ENCODE measurements around the gene IGSF1. TPM values are rescaled to one million over a fixed set of nuclear protein-coding genes. Genes with fewer than 3 reads are reported as not detected.

Gene IGSF1, protein sequence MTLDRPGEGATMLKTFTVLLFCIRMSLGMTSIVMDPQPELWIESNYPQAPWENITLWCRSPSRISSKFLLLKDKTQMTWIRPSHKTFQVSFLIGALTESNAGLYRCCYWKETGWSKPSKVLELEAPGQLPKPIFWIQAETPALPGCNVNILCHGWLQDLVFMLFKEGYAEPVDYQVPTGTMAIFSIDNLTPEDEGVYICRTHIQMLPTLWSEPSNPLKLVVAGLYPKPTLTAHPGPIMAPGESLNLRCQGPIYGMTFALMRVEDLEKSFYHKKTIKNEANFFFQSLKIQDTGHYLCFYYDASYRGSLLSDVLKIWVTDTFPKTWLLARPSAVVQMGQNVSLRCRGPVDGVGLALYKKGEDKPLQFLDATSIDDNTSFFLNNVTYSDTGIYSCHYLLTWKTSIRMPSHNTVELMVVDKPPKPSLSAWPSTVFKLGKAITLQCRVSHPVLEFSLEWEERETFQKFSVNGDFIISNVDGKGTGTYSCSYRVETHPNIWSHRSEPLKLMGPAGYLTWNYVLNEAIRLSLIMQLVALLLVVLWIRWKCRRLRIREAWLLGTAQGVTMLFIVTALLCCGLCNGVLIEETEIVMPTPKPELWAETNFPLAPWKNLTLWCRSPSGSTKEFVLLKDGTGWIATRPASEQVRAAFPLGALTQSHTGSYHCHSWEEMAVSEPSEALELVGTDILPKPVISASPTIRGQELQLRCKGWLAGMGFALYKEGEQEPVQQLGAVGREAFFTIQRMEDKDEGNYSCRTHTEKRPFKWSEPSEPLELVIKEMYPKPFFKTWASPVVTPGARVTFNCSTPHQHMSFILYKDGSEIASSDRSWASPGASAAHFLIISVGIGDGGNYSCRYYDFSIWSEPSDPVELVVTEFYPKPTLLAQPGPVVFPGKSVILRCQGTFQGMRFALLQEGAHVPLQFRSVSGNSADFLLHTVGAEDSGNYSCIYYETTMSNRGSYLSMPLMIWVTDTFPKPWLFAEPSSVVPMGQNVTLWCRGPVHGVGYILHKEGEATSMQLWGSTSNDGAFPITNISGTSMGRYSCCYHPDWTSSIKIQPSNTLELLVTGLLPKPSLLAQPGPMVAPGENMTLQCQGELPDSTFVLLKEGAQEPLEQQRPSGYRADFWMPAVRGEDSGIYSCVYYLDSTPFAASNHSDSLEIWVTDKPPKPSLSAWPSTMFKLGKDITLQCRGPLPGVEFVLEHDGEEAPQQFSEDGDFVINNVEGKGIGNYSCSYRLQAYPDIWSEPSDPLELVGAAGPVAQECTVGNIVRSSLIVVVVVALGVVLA (N-terminal part only)
- not detected for total RNA-seq
- 0 reads per million in 2 donors for total RNA-seq

DNA sequence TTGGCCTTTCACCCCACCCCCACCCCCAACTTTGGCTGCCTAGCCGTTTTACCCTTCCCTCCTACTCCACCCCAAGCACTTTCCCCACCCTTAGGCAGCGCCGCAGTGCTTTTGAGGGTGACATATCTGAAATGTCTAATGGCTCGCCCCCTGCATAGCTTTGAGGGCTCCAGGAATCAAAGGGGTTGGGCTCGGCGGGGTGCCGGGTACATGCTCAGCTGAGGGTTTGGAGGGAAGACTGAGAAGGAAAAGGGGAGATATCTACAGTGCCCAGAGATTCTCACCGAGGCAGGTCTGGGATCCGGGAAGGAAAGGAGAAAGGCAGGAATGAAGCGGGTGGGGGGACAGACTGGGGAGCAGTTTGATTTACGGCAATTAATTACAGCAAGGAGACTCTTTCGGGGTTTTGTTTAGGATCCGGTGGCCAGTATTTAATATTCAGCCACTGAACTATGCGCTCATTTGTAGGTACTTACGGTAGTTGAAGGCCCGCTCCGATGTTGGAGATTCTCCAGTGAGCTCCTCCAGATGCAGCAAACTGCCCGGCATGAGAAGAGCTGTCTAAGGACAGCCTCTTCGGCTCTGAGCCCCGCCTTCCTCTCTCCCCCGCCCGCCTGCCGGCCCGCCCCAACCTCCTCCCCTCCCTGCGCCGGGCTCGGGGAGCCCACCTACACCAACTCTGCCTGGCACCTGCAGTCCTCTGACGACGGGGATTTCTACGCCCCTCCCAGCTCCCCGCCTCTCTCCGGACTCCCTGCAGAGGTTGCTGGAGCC is at the start of gene IGSF1:
Gene IGSF1, minus strand, starts transcription at position 569 of the 774 bp plus-strand sequence. CDS start 2,632 bp downstream, outside the sequence.
- Mint-ChIP-seq H3K27me3 (peaks cover 6% of the 10 kb centered on the region), H3K4me3 (no peak within 1 kb of the TSS), H3K36me3 (ENCODE audit: low read depth) (no peaks in the 10 kb centered on the region), H3K27ac (no peak within 1 kb of the TSS), H3K4me1 (no peaks in the 10 kb centered on the region)
- no peaks in the 10 kb centered on the region for H3K9me3 ChIP-seq (ENCODE audit: control insufficient read depth, low read length, poor library complexity, severe bottlenecking)
- ATAC-seq (no peak), DNase-seq (no peak)

DNA sequence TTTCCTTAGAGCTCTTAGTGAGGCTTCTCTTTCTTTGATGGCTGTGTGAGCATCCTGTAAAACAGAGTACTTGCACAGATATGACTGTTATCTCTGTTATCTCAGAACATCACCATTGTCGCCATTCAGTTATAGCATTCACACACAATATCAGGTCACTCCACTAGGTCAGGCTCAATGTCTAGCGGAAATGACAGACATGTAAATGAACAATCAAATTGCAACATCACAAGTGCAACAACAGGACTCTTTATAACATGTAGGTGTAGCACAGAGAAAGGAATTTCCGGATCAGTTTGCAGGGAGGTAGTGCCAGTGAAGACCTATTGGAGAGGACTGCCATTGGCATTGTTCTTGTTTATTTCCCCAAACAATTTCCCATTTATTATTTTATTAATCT is 43.2 kb upstream of the IGSF1 start:
- H3K9me3 ChIP-seq (ENCODE audit: control insufficient read depth, low read length, poor library complexity, severe bottlenecking) = no peaks in the 10 kb centered on the region
- no peaks in the 10 kb centered on the region for H3K36me3 Mint-ChIP-seq (ENCODE audit: low read depth)
- H3K4me3 Mint-ChIP-seq = no peak overlapping the region
- no peak for DNase-seq
- H3K27me3 Mint-ChIP-seq = no peaks in the 10 kb centered on the region
- ATAC-seq = no peak
- no peaks in the 10 kb centered on the region for H3K4me1 Mint-ChIP-seq
- no peak overlapping the region for H3K27ac Mint-ChIP-seq

DNA sequence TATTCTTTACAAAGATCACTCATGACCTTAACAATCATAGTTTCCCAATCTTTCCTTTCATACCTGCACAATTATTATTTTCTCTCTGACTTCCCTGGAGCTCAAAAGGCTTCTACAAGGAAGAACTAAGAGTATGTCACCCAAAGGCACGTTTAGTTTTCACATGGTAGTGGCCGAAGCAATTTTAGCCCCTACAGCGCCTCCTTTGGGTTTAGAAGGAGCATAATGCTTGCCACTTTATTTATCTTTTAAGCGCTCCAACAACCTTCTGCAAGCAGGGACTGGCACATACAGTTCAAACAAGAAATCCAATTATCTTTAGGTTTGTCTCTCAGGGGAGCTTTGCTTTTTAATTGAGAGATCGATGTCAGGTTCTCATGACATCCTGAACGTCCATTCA is 42.0 kb upstream of the IGSF1 start:
- no peaks in the 10 kb centered on the region for H3K9me3 ChIP-seq (ENCODE audit: control insufficient read depth, low read length, poor library complexity, severe bottlenecking)
- Mint-ChIP-seq H3K27me3 (no peaks in the 10 kb centered on the region), H3K4me1 (no peaks in the 10 kb centered on the region)

DNA sequence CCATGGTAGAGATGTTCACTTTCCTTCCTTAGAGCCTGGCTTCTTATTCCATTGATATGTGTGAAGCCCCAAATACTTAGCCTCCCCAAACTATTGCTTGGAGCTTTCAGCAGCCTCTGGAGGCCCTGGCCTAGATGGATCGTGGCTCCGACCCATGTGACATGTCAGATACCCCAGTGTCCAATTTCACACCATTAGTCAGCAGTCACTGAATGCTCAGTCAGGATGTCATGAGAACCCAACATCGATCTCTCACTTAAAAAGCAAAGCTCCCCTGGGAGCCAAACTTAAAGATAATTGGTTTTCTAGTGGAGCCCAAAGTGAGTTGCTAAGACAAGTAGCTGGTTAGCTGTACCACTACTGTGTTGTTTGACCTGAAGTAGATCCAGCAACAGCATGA is 41.6 kb upstream of the IGSF1 start:
- ATAC-seq (no peak), DNase-seq (no peak)
- no peak overlapping the region for H3K27ac Mint-ChIP-seq
- H3K9me3 ChIP-seq (ENCODE audit: control insufficient read depth, low read length, poor library complexity, severe bottlenecking) = no peaks in the 10 kb centered on the region
- no peaks in the 10 kb centered on the region for H3K27me3 Mint-ChIP-seq
- H3K4me3 Mint-ChIP-seq = no peak overlapping the region
- no peaks in the 10 kb centered on the region for H3K36me3 Mint-ChIP-seq (ENCODE audit: low read depth)
- H3K4me1 Mint-ChIP-seq = no peaks in the 10 kb centered on the region

More for the DNA sequence above, 42.0 kb upstream of the IGSF1 start:
- DNase-seq (no peak), ATAC-seq (no peak)
- H3K4me3 Mint-ChIP-seq = no peak overlapping the region
- no peak overlapping the region for H3K27ac Mint-ChIP-seq
- H3K36me3 Mint-ChIP-seq (ENCODE audit: low read depth) = no peaks in the 10 kb centered on the region

DNA sequence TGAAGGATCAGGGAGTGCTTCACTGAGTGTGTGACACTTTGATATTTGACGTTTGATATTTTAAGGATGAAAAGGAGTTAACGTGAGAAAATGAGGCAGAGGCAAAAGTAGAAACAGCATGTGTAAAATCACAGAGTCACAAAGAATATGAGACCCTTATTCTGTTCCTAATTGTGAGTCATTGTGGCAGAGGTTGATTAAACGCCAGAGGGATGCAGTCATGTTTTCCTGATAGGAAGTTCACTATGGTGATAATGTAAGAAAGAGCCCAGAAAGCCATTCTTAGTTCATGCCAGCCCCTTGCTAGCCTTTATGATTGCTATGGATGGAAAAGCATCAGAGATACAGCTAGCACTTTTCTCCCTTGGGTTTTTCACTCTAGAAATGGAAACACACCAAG is 33.5 kb upstream of the IGSF1 start:
- no peaks in the 10 kb centered on the region for H3K9me3 ChIP-seq (ENCODE audit: control insufficient read depth, low read length, poor library complexity, severe bottlenecking)
- no peak for ATAC-seq
- H3K4me3 Mint-ChIP-seq = no peak overlapping the region
- H3K27ac Mint-ChIP-seq = no peak overlapping the region
- H3K27me3 Mint-ChIP-seq = no peaks in the 10 kb centered on the region
- no peaks in the 10 kb centered on the region for H3K36me3 Mint-ChIP-seq (ENCODE audit: low read depth)
- no peak for DNase-seq
- no peaks in the 10 kb centered on the region for H3K4me1 Mint-ChIP-seq

DNA sequence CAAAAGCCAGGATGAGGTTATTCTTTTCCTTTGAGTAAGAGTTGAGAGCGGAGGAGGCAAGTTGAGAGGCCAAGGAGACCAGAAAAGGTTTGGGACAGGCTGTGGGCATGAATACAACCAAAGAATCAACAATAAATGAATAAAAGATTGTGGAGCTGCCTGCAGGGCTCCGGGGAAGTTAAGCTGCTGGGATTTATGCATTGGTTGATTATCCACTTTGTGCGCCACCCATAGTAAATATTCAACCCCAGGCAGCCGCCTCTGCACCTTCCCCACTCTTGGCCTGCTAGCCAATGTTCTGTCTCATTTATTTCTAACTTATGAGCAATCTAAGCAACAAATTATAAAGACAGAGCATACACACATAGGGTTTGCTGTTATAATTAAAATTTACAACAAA is 28.2 kb upstream of the IGSF1 start:
- no peaks in the 10 kb centered on the region for H3K9me3 ChIP-seq (ENCODE audit: control insufficient read depth, low read length, poor library complexity, severe bottlenecking)
- no peaks in the 10 kb centered on the region for H3K36me3 Mint-ChIP-seq (ENCODE audit: low read depth)
- H3K4me3 Mint-ChIP-seq = no peak overlapping the region
- no peak overlapping the region for H3K27ac Mint-ChIP-seq
- ATAC-seq (no peak), DNase-seq (no peak)
- H3K27me3 Mint-ChIP-seq = no peaks in the 10 kb centered on the region
- no peaks in the 10 kb centered on the region for H3K4me1 Mint-ChIP-seq

DNA sequence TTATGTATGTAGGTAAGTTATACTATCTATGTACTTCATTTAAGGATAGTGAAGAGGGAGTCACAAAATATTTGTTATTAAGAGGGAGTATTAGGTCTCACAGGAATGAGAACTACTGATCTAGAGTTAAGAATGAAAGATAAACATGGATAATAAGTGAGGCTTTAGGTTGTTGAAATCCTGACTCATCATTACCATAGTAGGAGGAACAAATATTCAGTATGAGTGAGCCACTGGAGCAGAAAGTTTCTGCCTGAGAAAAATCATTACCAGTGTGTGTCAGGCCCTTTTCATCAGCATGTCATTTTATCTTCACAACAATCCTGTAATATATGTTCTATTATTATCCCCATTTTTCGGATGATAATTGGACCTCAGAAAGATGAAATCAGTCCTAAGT is 27.2 kb upstream of the IGSF1 start:
- Mint-ChIP-seq H3K4me3 (no peak overlapping the region), H3K4me1 (no peaks in the 10 kb centered on the region), H3K27ac (no peak overlapping the region), H3K27me3 (no peaks in the 10 kb centered on the region), H3K36me3 (ENCODE audit: low read depth) (no peaks in the 10 kb centered on the region)
- no peaks in the 10 kb centered on the region for H3K9me3 ChIP-seq (ENCODE audit: control insufficient read depth, low read length, poor library complexity, severe bottlenecking)
- DNase-seq (no peak), ATAC-seq (no peak)

DNA sequence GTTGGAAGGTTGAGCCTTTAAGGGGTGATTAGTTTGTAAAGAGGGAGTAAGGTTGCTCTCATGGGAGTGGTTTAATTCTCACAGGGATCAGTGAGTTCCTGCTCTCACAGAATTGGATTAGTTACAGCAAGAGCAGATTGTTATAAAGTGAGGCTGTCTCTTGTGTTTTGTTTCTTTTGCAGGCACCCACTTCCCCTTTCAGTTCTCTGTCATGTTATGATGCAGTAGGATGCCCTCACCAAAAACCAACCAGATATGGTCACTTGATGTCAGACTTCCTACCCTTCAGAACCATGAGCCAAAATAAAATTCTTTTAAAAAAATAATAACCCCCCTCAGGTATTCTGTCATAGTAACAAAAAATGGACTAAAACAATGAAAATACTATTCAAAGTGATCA is 19.9 kb upstream of the IGSF1 start:
- Mint-ChIP-seq H3K36me3 (ENCODE audit: low read depth) (no peaks in the 10 kb centered on the region), H3K27ac (no peak overlapping the region), H3K27me3 (no peaks in the 10 kb centered on the region), H3K4me3 (no peak overlapping the region), H3K4me1 (no peaks in the 10 kb centered on the region)
- ATAC-seq = no peak
- no peaks in the 10 kb centered on the region for H3K9me3 ChIP-seq (ENCODE audit: control insufficient read depth, low read length, poor library complexity, severe bottlenecking)
- no peak for DNase-seq

DNA sequence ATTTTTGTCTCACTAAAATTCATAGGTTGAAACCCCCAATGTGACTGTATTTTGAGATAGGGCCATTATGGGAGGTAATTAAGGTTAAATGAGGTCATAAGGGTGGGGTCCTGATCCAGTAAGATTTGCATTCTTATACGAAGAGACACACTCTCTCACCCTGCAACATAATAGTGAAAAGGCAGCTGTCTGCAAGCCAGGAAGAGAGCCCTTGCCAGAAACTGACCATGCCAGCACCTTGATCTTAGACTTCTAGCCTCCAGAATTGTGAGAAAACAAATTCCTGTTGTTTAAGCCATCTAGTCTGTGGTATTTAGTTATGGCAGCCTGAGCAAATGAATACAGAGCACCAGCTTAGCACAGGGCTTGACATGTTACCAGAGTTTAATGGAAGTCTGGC is 17.5 kb upstream of the IGSF1 start:
- Mint-ChIP-seq H3K4me3 (no peak overlapping the region), H3K27me3 (no peaks in the 10 kb centered on the region), H3K36me3 (ENCODE audit: low read depth) (no peaks in the 10 kb centered on the region), H3K27ac (no peak overlapping the region), H3K4me1 (no peaks in the 10 kb centered on the region)
- DNase-seq = no peak
- no peak for ATAC-seq
- H3K9me3 ChIP-seq (ENCODE audit: control insufficient read depth, low read length, poor library complexity, severe bottlenecking) = no peaks in the 10 kb centered on the region

DNA sequence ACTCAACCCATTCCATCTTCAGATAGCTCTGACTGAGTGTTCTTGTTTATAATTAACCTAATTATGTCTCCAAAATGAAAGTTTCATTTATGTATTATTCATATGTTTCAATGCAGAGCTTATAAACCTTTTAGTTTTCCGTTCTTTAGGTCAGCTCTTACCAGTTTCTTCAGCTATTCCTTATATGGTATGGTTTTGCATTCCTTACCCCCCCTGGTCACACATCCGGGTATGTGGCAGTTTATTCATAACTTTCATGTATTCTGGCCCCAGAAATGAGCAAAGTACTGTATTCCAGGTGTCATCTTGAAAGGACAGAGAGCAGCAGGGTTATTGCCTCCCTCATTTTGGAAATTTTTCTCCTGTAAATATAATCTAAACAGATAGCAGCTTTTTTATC is 16.8 kb upstream of the IGSF1 start:
- no peaks in the 10 kb centered on the region for H3K4me1 Mint-ChIP-seq
- no peak for ATAC-seq
- no peak for DNase-seq
- H3K4me3 Mint-ChIP-seq = no peak overlapping the region
- no peaks in the 10 kb centered on the region for H3K27me3 Mint-ChIP-seq
- no peaks in the 10 kb centered on the region for H3K9me3 ChIP-seq (ENCODE audit: control insufficient read depth, low read length, poor library complexity, severe bottlenecking)
- no peaks in the 10 kb centered on the region for H3K36me3 Mint-ChIP-seq (ENCODE audit: low read depth)
- H3K27ac Mint-ChIP-seq = no peak overlapping the region

DNA sequence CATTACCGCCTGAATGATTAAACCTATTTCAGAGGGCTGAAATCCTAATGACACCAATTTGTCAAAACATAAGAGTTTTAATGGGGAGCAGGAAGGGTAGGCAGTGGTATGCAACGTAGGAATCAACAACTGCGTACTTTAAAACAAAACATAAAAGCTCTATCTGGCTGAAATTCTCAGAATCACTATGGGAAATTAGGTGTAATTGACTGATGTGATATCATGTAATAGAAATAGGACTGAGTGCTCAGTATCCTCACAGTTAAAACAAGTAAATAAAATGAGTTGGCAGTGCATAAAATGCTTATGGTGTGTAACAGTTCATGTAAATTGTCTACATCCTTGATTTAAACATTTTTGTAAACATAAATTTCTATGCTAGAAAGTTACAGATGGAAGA is 13.6 kb upstream of the IGSF1 start:
- no peaks in the 10 kb centered on the region for H3K4me1 Mint-ChIP-seq
- ATAC-seq (no peak), DNase-seq (no peak)
- no peaks in the 10 kb centered on the region for H3K9me3 ChIP-seq (ENCODE audit: control insufficient read depth, low read length, poor library complexity, severe bottlenecking)
- no peak overlapping the region for H3K4me3 Mint-ChIP-seq
- no peak overlapping the region for H3K27ac Mint-ChIP-seq
- H3K36me3 Mint-ChIP-seq (ENCODE audit: low read depth) = no peaks in the 10 kb centered on the region
- peaks cover 5% of the 10 kb centered on the region for H3K27me3 Mint-ChIP-seq

DNA sequence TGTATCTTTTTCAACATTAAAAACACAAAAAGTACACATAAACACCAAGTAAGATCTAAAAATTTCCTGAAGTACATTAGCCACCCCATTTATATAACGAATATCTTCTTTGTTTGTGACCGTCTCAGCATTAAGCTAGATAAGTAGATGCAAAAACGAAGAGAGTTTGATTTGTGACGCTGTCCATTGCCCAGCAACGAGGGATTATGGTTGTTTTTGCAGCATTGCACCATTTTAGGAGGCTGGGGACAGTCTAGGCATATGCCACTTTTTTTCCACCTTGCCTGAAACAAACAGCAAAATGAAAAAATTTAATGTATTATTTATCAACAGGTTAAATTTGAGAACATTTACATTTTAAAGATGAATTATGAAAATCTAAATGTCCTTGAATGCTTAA is 12.0 kb upstream of the IGSF1 start:
- Mint-ChIP-seq H3K4me3 (no peak overlapping the region), H3K4me1 (no peaks in the 10 kb centered on the region), H3K27me3 (peaks cover 5% of the 10 kb centered on the region), H3K27ac (no peak overlapping the region), H3K36me3 (ENCODE audit: low read depth) (no peaks in the 10 kb centered on the region)
- H3K9me3 ChIP-seq (ENCODE audit: control insufficient read depth, low read length, poor library complexity, severe bottlenecking) = no peaks in the 10 kb centered on the region
- ATAC-seq (no peak), DNase-seq (no peak)

All from T-helper 17 cell (primary cell).